ENCODE results near the gene TMPRSS11D. TPM values are rescaled to one million over a fixed set of nuclear protein-coding genes. Genes with fewer than 3 reads are reported as not detected.

The TMPRSS11D gene
- total and polyA plus RNA-seq, 2 donors (not counting 3 experiments of a cell fraction or from before 2014, with no cell fraction given), result 0.03 TPM; not detected in 1

DNA sequence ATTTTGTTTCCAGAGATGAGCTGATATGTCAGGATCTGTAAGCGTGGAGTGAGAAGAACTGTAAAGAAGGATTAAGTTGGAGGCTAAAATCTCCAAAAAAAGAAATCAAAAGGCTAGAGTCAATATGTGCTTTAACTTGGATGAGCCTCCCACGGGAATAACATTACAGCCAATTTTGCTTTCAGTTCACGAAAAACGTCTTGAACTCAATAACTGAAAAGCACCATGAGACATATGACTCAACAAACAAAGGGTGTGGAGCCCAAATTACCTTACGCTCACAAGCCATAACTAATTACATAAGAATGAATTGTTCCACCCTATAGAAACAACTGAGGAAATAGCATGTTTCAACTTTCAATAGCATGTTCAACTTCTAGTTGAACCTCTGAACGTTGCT lies 22.3 kb downstream of the TMPRSS11D start:
- intact Hi-C loops (cut with micrococcal nuclease), result no loop called here
- POLR2A ChIA-PET, result no interaction called here

More for the DNA sequence above, 22.3 kb downstream of the TMPRSS11D start:
- H3K4me3 ChIP-seq (replicated peaks in 1 of 3; ENCODE audit: insufficient read depth in 1 of 3, low read depth in 1 of 3, low read length in 3 of 3), result no peak overlapping the region
- no peak overlapping the region for H3K27ac ChIP-seq (ENCODE audit: insufficient read depth, low read depth, low read length)
- no peaks in the 10 kb centered on the region for H3K27me3 ChIP-seq (ENCODE audit: control insufficient read depth in 2 of 2, insufficient read depth in 2 of 2, low read length in 2 of 2)
- no peaks in the 10 kb centered on the region for H3K79me2 ChIP-seq (ENCODE audit: control insufficient read depth, insufficient read depth, low read length)
- H3K4me1 ChIP-seq (ENCODE audit: control insufficient read depth, extremely low read depth, insufficient read depth, low read length), result no peaks in the 10 kb centered on the region
- no peaks in the 10 kb centered on the region for H3K9me1 ChIP-seq (replicated peaks; ENCODE audit: control insufficient read depth, extremely low read depth, insufficient read depth, low read length)
- no TSS peak for BruUV-seq (replicated peaks)
- CTCF ChIA-PET, result no interaction called here
- H3K9ac ChIP-seq (replicated peaks; ENCODE audit: extremely low read depth, insufficient read depth, low read length), result no peak overlapping the region
- H2AFZ ChIP-seq (ENCODE audit: low read depth, low read length), result no peak overlapping the region
- FAIRE-seq, result no peak
- no peaks in the 10 kb centered on the region for H4K20me1 ChIP-seq (replicated peaks; ENCODE audit: control insufficient read depth, extremely low read depth, insufficient read depth, low read length)
- DNase-seq (ENCODE audit: low read depth, low spot score), result no peak
- no peaks in the 10 kb centered on the region for H3K9me3 ChIP-seq (replicated peaks; ENCODE audit: control insufficient read depth, insufficient read depth, low read length)
- no peaks in the 10 kb centered on the region for H3K36me3 ChIP-seq (ENCODE audit: control insufficient read depth in 2 of 2, extremely low read depth in 1 of 2, insufficient read depth in 2 of 2, low read length in 2 of 2)
- dilution Hi-C loops (cut with MboI; ENCODE audit: extremely low pct_ligation_motif_present, low sequenced_read_pairs), result no loop called here
- TF ChIP-seq MYC (IDR thresholded peaks at IDR 0.05; ENCODE audit: low read depth, low read length), result no peak
- no peak for TF ChIP-seq MAX (IDR thresholded peaks at IDR 0.05; ENCODE audit: insufficient read depth, insufficient read length)
- no peak for TF ChIP-seq JUN (IDR thresholded peaks at IDR 0.05; ENCODE audit: borderline replicate concordance, insufficient read depth, insufficient read length, low read depth)
- no peak for TF ChIP-seq GATA2 (IDR thresholded peaks at IDR 0.05; ENCODE audit: insufficient read depth, insufficient read length, low read depth, low read length)
- TF ChIP-seq FOS (IDR thresholded peaks at IDR 0.05; ENCODE audit: borderline replicate concordance, insufficient read depth, low read length), result no peak
- no peak for TF ChIP-seq EZH2 (IDR thresholded peaks at IDR 0.05; ENCODE audit: borderline replicate concordance, low read depth, low read length, severe bottlenecking)
- TF ChIP-seq POLR2A (IDR thresholded peaks at IDR 0.05; ENCODE audit: low read depth, low read length), result no peak
- TF ChIP-seq POLR2AphosphoS5 (IDR thresholded peaks at IDR 0.05; ENCODE audit: insufficient read depth, low read depth, low read length), result no peak
- no peak for TF ChIP-seq CTCF (IDR thresholded peaks at IDR 0.05; ENCODE audit: extremely low read depth in 1 of 2, insufficient read depth in 1 of 2, low read depth in 1 of 2, low read length in 2 of 2)
- no peak overlapping the region for H3K4me2 ChIP-seq (ENCODE audit: insufficient read depth, low read length)

Data from endothelial cell of umbilical vein (primary cell).